H1 (cell line): ENCODE measurements around the gene KIAA1328.

Experiments
- CHD2 ChIP-seq: IDR thresholded peaks from 2 replicates; pipeline ENCODE4 v1.6.1; 2012; ENCODE audit warnings: low read length, improper control_type of control experiment
- POLR2A ChIP-seq, 2 experiments: IDR thresholded peaks; 1 replicate in 1 of 2; 2 replicates in 1 of 2; pipeline ENCODE4 v1.6.1; 2011; ENCODE audit warnings: low read depth in 2 of 2, low read length in 2 of 2, mild to moderate bottlenecking in 2 of 2; ENCODE audit errors: control extremely low read depth in 1 of 2
- RXRA ChIP-seq: IDR thresholded peaks from 2 replicates; pipeline ENCODE4 v1.6.1; 2011; ENCODE audit warnings: low read depth, mild to moderate bottlenecking, low read length, moderate library complexity; ENCODE audit not compliant: insufficient read depth
- TAF7 ChIP-seq: optimal IDR thresholded peaks from 2 replicates; pipeline ENCODE3; 2011; ENCODE audit warnings: low read depth, mild to moderate bottlenecking, inconsistent platforms, low read length, moderate library complexity, borderline replicate concordance

DNA sequence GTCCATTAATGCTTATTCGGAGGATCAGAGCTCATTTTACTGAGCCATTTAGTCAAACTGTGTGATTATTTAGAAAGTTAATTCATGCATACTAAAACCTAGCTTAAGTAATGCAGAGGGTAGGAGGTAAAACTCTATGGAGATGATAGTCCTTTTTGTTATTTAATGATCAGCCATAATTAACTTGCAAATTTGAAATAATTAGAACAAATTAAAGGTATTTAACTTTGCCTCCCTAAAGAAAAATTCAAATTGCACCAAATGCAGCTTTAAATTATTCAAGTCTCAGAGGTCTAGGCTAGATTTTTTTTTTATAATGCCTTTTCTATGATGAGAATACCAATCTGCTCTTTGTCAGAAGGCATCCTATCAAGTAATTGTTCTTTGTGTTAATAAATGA lies 310.9 kb downstream of the KIAA1328 start:
- TF ChIP-seq POLR2A (IDR thresholded peaks at IDR 0.05; ENCODE audit: control extremely low read depth in 1 of 2, low read depth in 2 of 2, low read length in 2 of 2) (no peak), TAF7 (no peak), CHD2 (no peak), RXRA (no peak)
